ENCODE measurements around the gene BARX1.
"Not testable (repeated sequence)": the region's sequence is repeated elsewhere in the genome, so short reads cannot be mapped to it uniquely, and the experiment has no call there.

The BARX1 gene

GRCh38 chr9:93949694-93950449 lies 5.3 kb downstream of the BARX1 start:
- H3K4me3 Mint-ChIP-seq: peak overlapping the region; percentile 58
- H3K27ac Mint-ChIP-seq: no peak overlapping the region
- no peaks in the 10 kb centered on the region for H3K9me3 Mint-ChIP-seq (ENCODE audit: low read depth)
- peaks cover 50% of the 10 kb centered on the region for H3K4me1 Mint-ChIP-seq (ENCODE audit: low read depth)
- H3K27me3 Mint-ChIP-seq: peaks cover 48% of the 10 kb centered on the region
- no peaks in the 10 kb centered on the region for H3K36me3 Mint-ChIP-seq

GRCh38 chr9:93949073-93949693 lies 6.0 kb downstream of the BARX1 start:
- peaks cover 50% of the 10 kb centered on the region for H3K27me3 Mint-ChIP-seq
- H3K4me3 Mint-ChIP-seq: no peak overlapping the region
- H3K4me1 Mint-ChIP-seq (ENCODE audit: low read depth): peaks cover 50% of the 10 kb centered on the region
- no peaks in the 10 kb centered on the region for H3K36me3 Mint-ChIP-seq
- no peaks in the 10 kb centered on the region for H3K9me3 Mint-ChIP-seq (ENCODE audit: low read depth)
- H3K27ac Mint-ChIP-seq: no peak overlapping the region

GRCh38 chr9:93948441-93949072 lies 6.6 kb downstream of the BARX1 start:
- peaks cover 45% of the 10 kb centered on the region for H3K4me1 Mint-ChIP-seq (ENCODE audit: low read depth)
- H3K9me3 Mint-ChIP-seq (ENCODE audit: low read depth): no peaks in the 10 kb centered on the region
- no peaks in the 10 kb centered on the region for H3K36me3 Mint-ChIP-seq
- no peak overlapping the region for H3K27ac Mint-ChIP-seq
- H3K27me3 Mint-ChIP-seq: peaks cover 52% of the 10 kb centered on the region
- H3K4me3 Mint-ChIP-seq: no peak overlapping the region

- peaks cover 49% of the 10 kb centered on the region for H3K27me3 Mint-ChIP-seq
Measured at GRCh38 chr9:93947409-93948070, 7.6 kb downstream of the BARX1 start.

GRCh38 chr9:93946338-93946712 lies 8.8 kb downstream of the BARX1 start:
- Mint-ChIP-seq H3K9me3 (ENCODE audit: low read depth) (no peaks in the 10 kb centered on the region), H3K27me3 (peaks cover 53% of the 10 kb centered on the region), H3K27ac (no peak overlapping the region), H3K36me3 (no peaks in the 10 kb centered on the region), H3K4me1 (ENCODE audit: low read depth) (peaks cover 32% of the 10 kb centered on the region), H3K4me3 (peak overlapping the region; percentile 59)

More at GRCh38 chr9:93947409-93948070, 7.6 kb downstream of the BARX1 start:
- no peaks in the 10 kb centered on the region for H3K36me3 Mint-ChIP-seq
- no peaks in the 10 kb centered on the region for H3K9me3 Mint-ChIP-seq (ENCODE audit: low read depth)
- H3K4me3 Mint-ChIP-seq: no peak overlapping the region
- H3K4me1 Mint-ChIP-seq (ENCODE audit: low read depth): peaks cover 38% of the 10 kb centered on the region
- H3K27ac Mint-ChIP-seq: no peak overlapping the region

GRCh38 chr9:93945400-93946337 lies 9.5 kb downstream of the BARX1 start:
- Mint-ChIP-seq H3K4me1 (ENCODE audit: low read depth) (peaks cover 28% of the 10 kb centered on the region), H3K27ac (no peak overlapping the region), H3K4me3 (peak overlapping the region; percentile 59), H3K27me3 (peaks cover 56% of the 10 kb centered on the region), H3K9me3 (ENCODE audit: low read depth) (no peaks in the 10 kb centered on the region), H3K36me3 (no peaks in the 10 kb centered on the region)

- no peaks in the 10 kb centered on the region for H3K9me3 Mint-ChIP-seq (ENCODE audit: low read depth)
- H3K4me3 Mint-ChIP-seq: no peak overlapping the region
- H3K4me1 Mint-ChIP-seq (ENCODE audit: low read depth): peaks cover 18% of the 10 kb centered on the region
- no peak overlapping the region for H3K27ac Mint-ChIP-seq
- H3K36me3 Mint-ChIP-seq: no peaks in the 10 kb centered on the region
- H3K27me3 Mint-ChIP-seq: peaks cover 48% of the 10 kb centered on the region
Measured at GRCh38 chr9:93944011-93944410, 11.1 kb downstream of the BARX1 start.

- Mint-ChIP-seq H3K4me1 (ENCODE audit: low read depth) (peaks cover 13% of the 10 kb centered on the region), H3K27me3 (peaks cover 42% of the 10 kb centered on the region), H3K36me3 (no peaks in the 10 kb centered on the region), H3K9me3 (ENCODE audit: low read depth) (no peaks in the 10 kb centered on the region), H3K27ac (no peak overlapping the region), H3K4me3 (no peak overlapping the region)
Measured at GRCh38 chr9:93942161-93942560, 13.0 kb downstream of the BARX1 start.

- Mint-ChIP-seq H3K4me1 (ENCODE audit: low read depth) (peaks cover 13% of the 10 kb centered on the region), H3K9me3 (ENCODE audit: low read depth) (no peaks in the 10 kb centered on the region), H3K27ac (no peak overlapping the region), H3K36me3 (no peaks in the 10 kb centered on the region), H3K4me3 (no peak overlapping the region), H3K27me3 (peaks cover 38% of the 10 kb centered on the region)
Measured at GRCh38 chr9:93941493-93941892, 13.7 kb downstream of the BARX1 start.

- Mint-ChIP-seq H3K4me1 (ENCODE audit: low read depth) (peaks cover 8% of the 10 kb centered on the region), H3K27me3 (peaks cover 35% of the 10 kb centered on the region), H3K27ac (no peak overlapping the region), H3K9me3 (ENCODE audit: low read depth) (no peaks in the 10 kb centered on the region), H3K36me3 (no peaks in the 10 kb centered on the region), H3K4me3 (no peak overlapping the region)
Measured at GRCh38 chr9:93940951-93941350, 14.2 kb downstream of the BARX1 start.

GRCh38 chr9:93939589-93939988 lies 15.6 kb downstream of the BARX1 start:
- H3K27me3 Mint-ChIP-seq: peaks cover 27% of the 10 kb centered on the region
- not testable (repeated sequence) for H3K4me1 Mint-ChIP-seq (ENCODE audit: low read depth); H3K36me3 Mint-ChIP-seq; H3K4me3 Mint-ChIP-seq; H3K9me3 Mint-ChIP-seq (ENCODE audit: low read depth); H3K27ac Mint-ChIP-seq

GRCh38 chr9:93937193-93937592 lies 18.0 kb downstream of the BARX1 start:
- Mint-ChIP-seq H3K27me3 (peaks cover 16% of the 10 kb centered on the region), H3K9me3 (ENCODE audit: low read depth) (no peaks in the 10 kb centered on the region), H3K4me3 (no peak overlapping the region), H3K4me1 (ENCODE audit: low read depth) (no peaks in the 10 kb centered on the region), H3K36me3 (no peaks in the 10 kb centered on the region), H3K27ac (no peak overlapping the region)

- H3K4me1 Mint-ChIP-seq (ENCODE audit: low read depth): no peaks in the 10 kb centered on the region
- no peaks in the 10 kb centered on the region for H3K36me3 Mint-ChIP-seq
- peaks cover 11% of the 10 kb centered on the region for H3K27me3 Mint-ChIP-seq
- H3K4me3 Mint-ChIP-seq: no peak overlapping the region
- H3K27ac Mint-ChIP-seq: no peak overlapping the region
- H3K9me3 Mint-ChIP-seq (ENCODE audit: low read depth): no peaks in the 10 kb centered on the region
Measured at GRCh38 chr9:93931905-93932304, 23.2 kb downstream of the BARX1 start.

- Mint-ChIP-seq H3K9me3 (ENCODE audit: low read depth) (no peaks in the 10 kb centered on the region), H3K27ac (no peak overlapping the region), H3K27me3 (peaks cover 5% of the 10 kb centered on the region), H3K4me3 (no peak overlapping the region), H3K36me3 (no peaks in the 10 kb centered on the region), H3K4me1 (ENCODE audit: low read depth) (no peaks in the 10 kb centered on the region)
Measured at GRCh38 chr9:93930070-93930469, 25.1 kb downstream of the BARX1 start.

Data from activated naive CD8-positive, alpha-beta T cell (primary cell).